ENCODE results near the gene OSTN. TPM values are rescaled to one million over a fixed set of nuclear protein-coding genes. Genes with fewer than 3 reads are reported as not detected.

OSTN gene
- polyA plus RNA-seq, 1 experiment: not detected

DNA sequence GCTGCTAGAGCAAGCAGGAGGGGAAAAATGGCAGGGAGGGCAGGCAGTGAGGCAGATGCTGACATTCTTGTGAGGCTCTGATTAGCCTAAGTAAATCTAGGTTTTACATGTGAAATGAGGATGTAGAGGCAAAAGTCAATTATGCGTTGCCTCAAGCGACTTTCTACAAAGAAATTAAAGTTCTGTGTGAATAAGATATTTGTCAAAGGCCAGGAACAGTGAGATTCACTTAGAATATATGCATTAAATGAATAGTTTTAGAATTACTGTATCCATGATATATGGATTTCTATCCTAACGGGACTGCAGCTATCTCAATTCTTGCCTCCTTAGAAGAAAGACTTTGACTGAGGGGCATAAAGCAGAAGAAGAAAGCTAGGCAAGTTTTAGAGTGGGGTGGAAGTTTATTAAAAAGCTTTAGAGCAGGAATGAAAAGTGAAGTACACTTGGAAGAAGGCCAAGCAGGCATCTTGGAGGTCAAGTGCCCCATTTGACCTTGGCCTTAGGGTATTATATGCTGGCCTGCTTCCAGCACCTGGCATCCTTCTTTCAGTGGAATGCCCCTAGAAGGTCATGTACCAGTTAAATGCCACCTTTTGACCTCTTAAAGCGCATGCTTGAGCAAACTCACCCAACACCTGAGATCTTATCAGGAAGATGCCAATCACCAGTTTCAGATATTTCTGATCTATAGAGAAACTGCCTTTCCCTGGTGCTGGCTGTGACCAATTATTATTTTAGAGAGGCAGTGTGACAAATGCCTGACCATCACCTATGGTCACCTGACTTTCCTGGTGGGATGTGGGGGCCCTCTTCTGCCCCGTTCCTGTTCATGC, 38.2 kb downstream of the OSTN start:
- Histone ChIP-seq H3K9me3 (ENCODE audit: control insufficient read depth, insufficient read depth, low read length) (peaks cover 4% of the 10 kb centered on the region; the same call in 1 of the 2 replicates), H3K27me3 (ENCODE audit: control insufficient read depth, insufficient read depth, low read length) (no peaks in the 10 kb centered on the region), H3K27ac (ENCODE audit: low read depth, low read length) (no peak overlapping the region), H3K4me3 (ENCODE audit: low read depth, low read length) (no peak overlapping the region)
- TF ChIP-seq CTCF (IDR thresholded peaks at IDR 0.05; ENCODE audit: low read depth, low read length): no peak
- ChIA-PET POLR2A (no interaction called here), CTCF (interaction anchor here (0.6 kb wide), 2 partner anchors 41 to 155 kb away, joined by 3 to 6 read pairs; no protein-coding TSS in a partner anchor)
- DNase-seq (ENCODE audit: low read depth, low spot score): no peak

DNA sequence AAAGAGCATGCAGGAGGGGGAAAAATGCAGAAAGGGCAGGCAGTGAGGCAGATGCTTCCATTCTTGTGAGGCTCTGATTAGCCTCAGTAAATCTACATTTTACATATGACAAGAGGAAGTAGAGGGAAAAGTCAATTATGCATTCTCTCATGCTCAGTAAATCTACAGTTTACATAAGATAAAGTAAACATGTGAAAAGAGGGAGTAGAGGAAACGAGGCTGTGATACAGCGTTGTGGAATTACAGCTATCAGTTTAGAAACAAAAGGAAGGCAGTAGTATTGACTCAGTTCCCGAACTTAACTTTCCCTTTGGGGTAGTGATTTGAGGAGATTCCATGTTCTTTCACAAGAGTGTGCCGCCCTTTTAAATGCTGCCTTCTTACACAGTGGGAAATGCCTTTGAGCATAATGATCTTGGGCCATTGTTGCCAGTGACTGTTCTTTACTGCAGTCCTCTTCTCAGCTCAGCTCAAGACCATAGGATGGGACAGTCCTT, 39.3 kb downstream of the OSTN start:
- TF ChIP-seq CTCF (IDR thresholded peaks at IDR 0.05; ENCODE audit: low read depth, low read length): no peak
- ChIA-PET POLR2A (no interaction called here), CTCF (interaction anchor here (1.3 kb wide), 1 partner anchor 20 kb away, joined by 3 read pairs; no protein-coding TSS in a partner anchor)
- no peaks in the 10 kb centered on the region for H3K27me3 ChIP-seq (ENCODE audit: control insufficient read depth, insufficient read depth, low read length)
- H3K4me3 ChIP-seq (ENCODE audit: low read depth, low read length): peak overlapping the region; percentile 20
- DNase-seq (ENCODE audit: low read depth, low spot score): peak; percentile 45
- H3K9me3 ChIP-seq (ENCODE audit: control insufficient read depth, insufficient read depth, low read length): peaks cover 4% of the 10 kb centered on the region; the same call in 1 of the 2 replicates
- peak overlapping the region; percentile 77 for H3K27ac ChIP-seq (ENCODE audit: low read depth, low read length)

DNA sequence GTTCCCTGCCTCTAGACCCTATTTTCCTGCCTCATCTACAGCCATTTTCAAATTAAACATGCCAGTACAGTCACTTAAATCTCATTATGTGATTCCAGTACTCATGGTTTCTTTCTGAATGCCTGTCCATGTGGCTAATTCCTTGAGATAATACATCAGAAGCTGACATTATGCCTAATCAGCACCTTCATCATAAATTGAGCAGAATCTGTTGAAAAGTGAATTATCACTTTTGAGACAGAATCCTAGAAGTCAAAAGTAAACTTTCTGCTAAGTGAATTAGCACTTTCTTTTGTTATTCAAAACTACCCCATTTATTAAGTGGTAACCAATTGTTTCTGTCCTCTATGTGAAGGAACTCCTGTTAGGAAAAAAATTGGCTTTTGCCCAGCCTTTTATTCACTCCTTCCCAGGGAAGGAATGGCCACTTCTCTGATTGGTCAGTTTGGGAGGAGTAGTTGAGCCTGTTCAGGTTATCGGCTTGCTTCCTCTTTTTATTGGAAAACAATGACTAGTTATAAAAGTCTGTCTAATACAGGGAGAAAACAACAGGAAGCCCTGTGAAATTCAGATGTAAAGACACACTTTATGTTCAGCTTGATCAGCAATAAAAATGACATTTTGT, 40.5 kb downstream of the OSTN start:
- Histone ChIP-seq H3K4me3 (ENCODE audit: low read depth, low read length) (no peak overlapping the region), H3K9me3 (ENCODE audit: control insufficient read depth, insufficient read depth, low read length) (peaks cover 4% of the 10 kb centered on the region; the same call in 1 of the 2 replicates), H3K27ac (ENCODE audit: low read depth, low read length) (no peak overlapping the region), H3K27me3 (ENCODE audit: control insufficient read depth, insufficient read depth, low read length) (no peaks in the 10 kb centered on the region)
- DNase-seq (ENCODE audit: low read depth, low spot score): no peak
- TF ChIP-seq CTCF (IDR thresholded peaks at IDR 0.05; ENCODE audit: low read depth, low read length): no peak
- POLR2A ChIA-PET: no interaction called here
- CTCF ChIA-PET: interaction anchor here (1.3 kb wide), 1 partner anchor 19 kb away, joined by 3 read pairs; no protein-coding TSS in a partner anchor

- CTCF ChIA-PET: interaction anchor here (0.7 kb wide), 1 partner anchor 9 kb away, joined by 3 read pairs; no protein-coding TSS in a partner anchor
- no peak for TF ChIP-seq CTCF (IDR thresholded peaks at IDR 0.05; ENCODE audit: low read depth, low read length)
These were observed 41.4 kb downstream of the OSTN start for GRCh38 chr3:191240486-191240885.

More at GRCh38 chr3:191240486-191240885, 41.4 kb downstream of the OSTN start:
- Histone ChIP-seq H3K4me3 (ENCODE audit: low read depth, low read length) (no peak overlapping the region), H3K27me3 (ENCODE audit: control insufficient read depth, insufficient read depth, low read length) (no peaks in the 10 kb centered on the region), H3K9me3 (ENCODE audit: control insufficient read depth, insufficient read depth, low read length) (peaks cover 4% of the 10 kb centered on the region; the same call in 1 of the 2 replicates), H3K27ac (ENCODE audit: low read depth, low read length) (no peak overlapping the region)
- DNase-seq (ENCODE audit: low read depth, low spot score): no peak
- POLR2A ChIA-PET: no interaction called here

Data from AG04450 (cell line).